Measurements from ENCODE around the gene INMT. TPM values are rescaled to one million over a fixed set of nuclear protein-coding genes. Genes with fewer than 3 reads are reported as not detected.

Gene INMT
- total and polyA plus RNA-seq, 2 of the 13 experiments (the other 11 are each of a cell fraction or from before 2014, with no cell fraction given), result not detected

- Histone ChIP-seq H3K4me2 (ENCODE audit: low read depth, low read length) (no peak overlapping the region), H2AFZ (ENCODE audit: low read length) (no peak overlapping the region), H3K4me3 (replicated peaks in 1 of 3; ENCODE audit: insufficient read depth in 1 of 3, low read depth in 2 of 3, low read length in 3 of 3) (no peak overlapping the region), H4K20me1 (ENCODE audit: insufficient read depth, low read length) (no peaks in the 10 kb centered on the region), H3K27ac (ENCODE audit: extremely low read length, insufficient read depth, low read length) (no peak overlapping the region), H3K36me3 (replicated peaks in 1 of 2; ENCODE audit: control insufficient read depth in 1 of 2, insufficient read depth in 2 of 2, low read length in 2 of 2) (no peaks in the 10 kb centered on the region), H3K4me1 (ENCODE audit: insufficient read depth, low read length) (peaks cover 21% of the 10 kb centered on the region), H3K79me2 (ENCODE audit: insufficient read depth, low read length) (no peaks in the 10 kb centered on the region), H3K9me3 (ENCODE audit: low read length) (no peaks in the 10 kb centered on the region), H3K9ac (ENCODE audit: insufficient read depth, low read depth, low read length) (no peak overlapping the region), H3K27me3 (ENCODE audit: control insufficient read depth in 1 of 2, insufficient read depth in 2 of 2, low read length in 2 of 2) (peaks cover 0 to 5% of the 10 kb centered on the region in 2 experiments; a peak in 1 of 5 replicates)
- ATAC-seq (peak; percentile 76), FAIRE-seq (peak; percentile 21), DNase-seq (ENCODE audit: low spot score) (peak; percentile 34)
- intact Hi-C loops (cut with micrococcal nuclease; ENCODE audit: unreplicated experiment) (loop anchor here (1.0 to 2.0 kb wide), 2 partner anchors 107 to 322 kb away; no protein-coding TSS in a partner anchor), in situ Hi-C loops (cut with HindIII; ENCODE audit: extremely low pct_ligation_motif_present, low pct_unique_long_range_greater_than_20kb) (loop anchor here (5.0 kb wide), 2 partner anchors 176 to 321 kb away; no protein-coding TSS in a partner anchor)
- no TSS peak for BruUV-seq (replicated peaks)
- POLR2A ChIA-PET, result no interaction called here
- 46% methylated on average over 4 of the region's 6 CpGs for WGBS (ENCODE audit: low lambda C conversion rate)
- TF ChIP-seq CTCF (CRISPR knock-in tag; IDR thresholded peaks at IDR 0.05), result peak; percentile 75
- no peak for TF ChIP-seq AHR (CRISPR knock-in tag; IDR thresholded peaks at IDR 0.05)
- TF ChIP-seq STAG1 (CRISPR knock-in tag; IDR thresholded peaks at IDR 0.05), result peak; percentile 76
- TF ChIP-seq CEBPG (CRISPR knock-in tag; IDR thresholded peaks at IDR 0.05), result 0 out of 2 replicates have a peak, but pooled peaks have one; percentile 18
- peak; percentile 40; the same call in 1 of the 2 replicates for TF ChIP-seq SMC3 (IDR thresholded peaks at IDR 0.05; ENCODE audit: low read length)
- CTCF ChIA-PET (ENCODE audit: low intra/inter-chr PET ratio, low total read pairs), result interaction anchor here (1.3 to 1.7 kb wide), 3 partner anchors 108 to 322 kb away, joined by 5 to 9 read pairs (median 8); no protein-coding TSS in a partner anchor
These were observed 48.9 kb downstream of the INMT start for GRCh38 chr7:30800785-30801252.

- 0% methylated on average over 4 of the region's 4 CpGs for WGBS (ENCODE audit: low lambda C conversion rate)
- TF ChIP-seq ZNF343 (CRISPR knock-in tag; IDR thresholded peaks at IDR 0.05) (no peak), ATAD3A (CRISPR knock-in tag; IDR thresholded peaks at IDR 0.05) (no peak), CSRNP1 (CRISPR knock-in tag; IDR thresholded peaks at IDR 0.05) (no peak), HDAC6 (IDR thresholded peaks at IDR 0.05; ENCODE audit: low read depth, low read length) (no peak), ZNF296 (CRISPR knock-in tag; conservative IDR thresholded peaks at IDR 0.05) (no peak), HHEX (CRISPR knock-in tag; IDR thresholded peaks at IDR 0.05) (no peak), ZNF577 (CRISPR knock-in tag; IDR thresholded peaks at IDR 0.05; ENCODE audit: borderline replicate concordance, low read depth) (no peak), ZNF496 (CRISPR knock-in tag; IDR thresholded peaks at IDR 0.05; ENCODE audit: insufficient replicate concordance) (no peak), ZZZ3 (CRISPR knock-in tag; IDR thresholded peaks at IDR 0.05; ENCODE audit: borderline replicate concordance) (no peak)
These were observed 50.9 kb downstream of the INMT start for GRCh38 chr7:30802812-30803211.

More at GRCh38 chr7:30802812-30803211, 50.9 kb downstream of the INMT start:
- intact Hi-C loops (cut with micrococcal nuclease; ENCODE audit: unreplicated experiment) (no loop called here), in situ Hi-C loops (cut with HindIII; ENCODE audit: extremely low pct_ligation_motif_present, low pct_unique_long_range_greater_than_20kb) (loop anchor here (5.0 kb wide), 2 partner anchors 174 to 319 kb away; no protein-coding TSS in a partner anchor)
- no TSS peak for BruUV-seq (replicated peaks)
- Histone ChIP-seq H3K79me2 (ENCODE audit: insufficient read depth, low read length) (no peaks in the 10 kb centered on the region), H3K27ac (ENCODE audit: extremely low read length, insufficient read depth, low read length) (no peak overlapping the region), H3K4me1 (ENCODE audit: insufficient read depth, low read length) (peaks cover 1% of the 10 kb centered on the region), H3K27me3 (ENCODE audit: control insufficient read depth in 1 of 2, insufficient read depth in 2 of 2, low read length in 2 of 2) (peaks cover 0 to 5% of the 10 kb centered on the region in 2 experiments; a peak in 1 of 5 replicates), H4K20me1 (ENCODE audit: insufficient read depth, low read length) (no peaks in the 10 kb centered on the region), H3K4me2 (ENCODE audit: low read depth, low read length) (no peak overlapping the region), H2AFZ (ENCODE audit: low read length) (no peak overlapping the region), H3K4me3 (replicated peaks in 1 of 3; ENCODE audit: insufficient read depth in 1 of 3, low read depth in 2 of 3, low read length in 3 of 3) (no peak overlapping the region), H3K9ac (ENCODE audit: insufficient read depth, low read depth, low read length) (no peak overlapping the region), H3K9me3 (ENCODE audit: low read length) (no peaks in the 10 kb centered on the region), H3K36me3 (replicated peaks in 1 of 2; ENCODE audit: control insufficient read depth in 1 of 2, insufficient read depth in 2 of 2, low read length in 2 of 2) (no peaks in the 10 kb centered on the region)
- CTCF ChIA-PET (ENCODE audit: low intra/inter-chr PET ratio, low total read pairs), result no interaction called here
- ATAC-seq (no peak), FAIRE-seq (no peak), DNase-seq (ENCODE audit: low spot score) (no peak)
- POLR2A ChIA-PET, result no interaction called here
